Progenitor cell of endocrine pancreas (in vitro differentiated cells): ENCODE results near the gene CHRDL2. TPM values are rescaled to one million over a fixed set of nuclear protein-coding genes. Genes with fewer than 3 reads are reported as not detected.

Experiments used
- DNase-seq: peaks from one replicate; pipeline ENCODE4 v3.0.0; 2021; ENCODE audit warnings: low spot score; ENCODE audit not compliant: unreplicated experiment
- H3K27ac Mint-ChIP-seq: 2 replicates; pipeline ENCODE4 v1.8.0; 2021; ENCODE audit warnings: mild to moderate bottlenecking, moderate library complexity, mixed read lengths
- H3K27me3 Mint-ChIP-seq: 2 replicates; pipeline ENCODE4 v1.8.0; 2021; ENCODE audit warnings: mixed read lengths
- H3K36me3 Mint-ChIP-seq: 2 replicates; pipeline ENCODE4 v1.8.0; 2022; ENCODE audit warnings: mixed read lengths; ENCODE audit not compliant: insufficient read depth
- H3K4me1 Mint-ChIP-seq: 2 replicates; pipeline ENCODE4 v1.8.0; 2021; ENCODE audit warnings: low read depth, mixed read lengths
- H3K4me3 Mint-ChIP-seq: 2 replicates; pipeline ENCODE4 v1.8.0; 2021; ENCODE audit warnings: low read depth, mild to moderate bottlenecking, moderate library complexity, mixed read lengths
- H3K9me3 Mint-ChIP-seq: 2 replicates; pipeline ENCODE4 v1.8.0; 2021; ENCODE audit warnings: low read depth, mixed read lengths
- CTCF ChIP-seq: fragments of 200-600 bp; sonication (generic); IDR thresholded peaks from one replicate; pipeline ENCODE4 v1.5.0; 2021; ENCODE audit warnings: antibody characterized with exemption, mild to moderate bottlenecking; ENCODE audit not compliant: unreplicated experiment
- total RNA-seq: library from RNA; stranded (reverse); gene quantifications from 2 replicates; pipeline ENCODE4 v1.2.1, GENCODE V29; 2021

CHRDL2 gene
- total RNA-seq, 1 donor from 2014 or later, result 2.5 TPM

- H3K36me3 Mint-ChIP-seq, result no peaks in the 10 kb centered on the region
- no peak overlapping the region for H3K27ac Mint-ChIP-seq
- no peak for DNase-seq
- no peak overlapping the region for H3K4me3 Mint-ChIP-seq
- no peak for TF ChIP-seq CTCF
- peaks cover 20% of the 10 kb centered on the region for H3K27me3 Mint-ChIP-seq
- no peaks in the 10 kb centered on the region for H3K9me3 Mint-ChIP-seq
- H3K4me1 Mint-ChIP-seq, result no peaks in the 10 kb centered on the region
These were observed 41.6 kb downstream of the CHRDL2 start for GRCh38 chr11:74689666-74690065.

GRCh38 chr11:74687237-74688023 lies 43.8 kb downstream of the CHRDL2 start:
- no peak for DNase-seq
- TF ChIP-seq CTCF, result no peak
- Mint-ChIP-seq H3K27me3 (peaks cover 10% of the 10 kb centered on the region), H3K4me1 (no peaks in the 10 kb centered on the region), H3K4me3 (no peak overlapping the region), H3K36me3 (no peaks in the 10 kb centered on the region), H3K9me3 (no peaks in the 10 kb centered on the region), H3K27ac (no peak overlapping the region)

- Mint-ChIP-seq H3K9me3 (no peaks in the 10 kb centered on the region), H3K27ac (no peak overlapping the region), H3K4me3 (no peak overlapping the region), H3K36me3 (no peaks in the 10 kb centered on the region), H3K27me3 (peaks cover 10% of the 10 kb centered on the region), H3K4me1 (peaks cover 2% of the 10 kb centered on the region)
- DNase-seq, result no peak
- no peak for TF ChIP-seq CTCF
These were observed 44.4 kb downstream of the CHRDL2 start for GRCh38 chr11:74686792-74687191.

DNA sequence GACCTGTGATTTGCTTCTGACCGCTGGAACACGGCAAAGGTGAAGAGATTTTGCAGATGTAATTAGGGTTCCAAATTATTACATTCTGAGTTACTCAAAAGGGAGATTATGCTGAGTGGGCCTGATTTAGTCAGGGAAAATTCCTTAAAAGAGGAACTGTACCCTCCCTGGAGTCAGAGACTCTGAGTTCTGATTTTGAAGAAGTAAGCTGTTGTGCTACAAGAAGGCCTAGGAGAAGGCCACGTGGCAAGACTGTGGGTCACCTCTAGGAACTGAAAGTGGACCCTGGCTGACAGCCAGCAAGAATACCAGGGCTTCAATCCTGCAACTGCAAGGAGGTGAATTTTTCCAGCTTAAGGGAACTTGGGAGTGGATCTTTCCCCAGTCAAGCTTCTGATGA lies 45.3 kb downstream of the CHRDL2 start:
- Mint-ChIP-seq H3K4me1 (peaks cover 2% of the 10 kb centered on the region), H3K27me3 (peaks cover 12% of the 10 kb centered on the region), H3K27ac (no peak overlapping the region), H3K4me3 (no peak overlapping the region), H3K36me3 (no peaks in the 10 kb centered on the region), H3K9me3 (no peaks in the 10 kb centered on the region)
- no peak for DNase-seq
- no peak for TF ChIP-seq CTCF

DNA sequence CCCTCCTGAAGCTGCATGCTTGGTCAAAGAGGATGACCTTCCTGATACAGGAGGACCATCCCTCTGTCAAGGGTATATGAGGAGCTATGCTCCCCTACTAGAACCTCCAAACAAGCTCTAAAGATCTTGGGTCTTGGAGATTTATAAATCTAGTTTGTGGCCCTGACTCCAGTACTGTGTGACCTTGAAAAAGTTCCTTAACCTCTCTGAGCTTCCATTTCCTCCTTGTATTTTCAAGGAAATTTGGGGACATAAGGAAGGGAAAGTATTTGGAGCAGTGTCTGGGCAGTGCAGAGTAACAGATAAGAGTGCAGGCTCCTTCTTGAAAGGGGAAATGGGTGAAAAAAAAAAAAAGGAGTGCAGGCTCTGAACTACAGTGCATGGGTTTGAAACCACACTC lies 45.9 kb downstream of the CHRDL2 start:
- peaks cover 2% of the 10 kb centered on the region for H3K4me1 Mint-ChIP-seq
- TF ChIP-seq CTCF, result no peak
- H3K27me3 Mint-ChIP-seq, result peaks cover 12% of the 10 kb centered on the region
- H3K4me3 Mint-ChIP-seq, result no peak overlapping the region
- H3K36me3 Mint-ChIP-seq, result no peaks in the 10 kb centered on the region
- H3K9me3 Mint-ChIP-seq, result no peaks in the 10 kb centered on the region
- DNase-seq, result no peak
- H3K27ac Mint-ChIP-seq, result peak overlapping the region; percentile 85
